Ureter (tissue), 1 donor: ENCODE measurements around the gene SNAP23. TPM values are rescaled to one million over a fixed set of nuclear protein-coding genes. Genes with fewer than 3 reads are reported as not detected.
A peak's percentile ranks its signal among the peaks of the same experiment; 100 is the strongest.
"Not testable (repeated sequence)": the region's sequence is repeated elsewhere in the genome, so short reads cannot be mapped to it uniquely, and the experiment has no call there.

Experiments used
- DNase-seq: peaks from one replicate; pipeline ENCODE4 v3.0.0-alpha.2; 2020; ENCODE audit warnings: low spot score
- total RNA-seq: library from RNA; stranded (reverse); gene quantifications from one replicate; pipeline ENCODE4 v1.2.4, GENCODE V29; 2023
- donor health status: DM: yes; HTN: yes; CAD: no.

SNAP23 gene
- total RNA-seq, 1 donor from 2014 or later = 68.6 TPM

DNA sequence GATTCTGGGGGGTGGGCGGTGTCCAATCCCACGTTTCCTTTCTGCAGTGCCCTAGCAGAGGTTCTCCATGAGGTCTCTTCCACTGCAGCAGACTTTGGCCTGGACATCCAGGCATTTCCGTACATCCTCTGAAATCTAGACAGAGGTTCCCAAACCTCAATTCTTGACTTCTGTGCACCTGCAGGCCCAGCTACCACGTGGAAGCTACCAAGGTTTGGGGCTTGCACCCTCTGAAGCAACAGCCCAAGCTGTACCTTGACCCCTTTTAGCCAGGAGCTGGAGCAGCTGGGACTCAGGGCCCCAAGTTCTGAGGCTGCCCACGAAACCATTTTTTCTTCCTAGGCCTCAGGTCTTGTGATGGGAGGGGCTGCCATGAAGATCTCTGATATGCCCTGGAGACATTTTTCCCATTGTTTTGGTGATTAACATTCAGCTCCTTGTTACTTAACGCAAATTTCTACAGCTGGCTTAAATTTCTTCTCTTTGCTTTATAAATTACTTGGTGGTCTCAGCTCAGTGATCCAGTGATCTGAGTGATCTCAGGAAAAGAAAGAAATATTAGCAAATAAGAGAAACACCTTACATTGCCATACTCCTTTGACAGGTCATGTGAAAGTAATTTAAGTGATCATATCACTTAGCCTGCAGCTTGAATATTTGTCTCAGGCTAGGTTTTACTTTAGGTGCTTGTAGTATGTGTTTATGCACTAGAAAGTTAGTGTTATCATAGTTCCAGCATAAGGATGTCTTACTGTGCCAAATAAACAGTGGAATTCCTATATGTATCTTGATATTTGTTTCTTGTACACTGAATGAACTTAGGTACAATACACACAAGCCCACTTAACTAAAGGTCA, 3.0 kb downstream of the SNAP23 start:
- DNase-seq = no peak

DNA sequence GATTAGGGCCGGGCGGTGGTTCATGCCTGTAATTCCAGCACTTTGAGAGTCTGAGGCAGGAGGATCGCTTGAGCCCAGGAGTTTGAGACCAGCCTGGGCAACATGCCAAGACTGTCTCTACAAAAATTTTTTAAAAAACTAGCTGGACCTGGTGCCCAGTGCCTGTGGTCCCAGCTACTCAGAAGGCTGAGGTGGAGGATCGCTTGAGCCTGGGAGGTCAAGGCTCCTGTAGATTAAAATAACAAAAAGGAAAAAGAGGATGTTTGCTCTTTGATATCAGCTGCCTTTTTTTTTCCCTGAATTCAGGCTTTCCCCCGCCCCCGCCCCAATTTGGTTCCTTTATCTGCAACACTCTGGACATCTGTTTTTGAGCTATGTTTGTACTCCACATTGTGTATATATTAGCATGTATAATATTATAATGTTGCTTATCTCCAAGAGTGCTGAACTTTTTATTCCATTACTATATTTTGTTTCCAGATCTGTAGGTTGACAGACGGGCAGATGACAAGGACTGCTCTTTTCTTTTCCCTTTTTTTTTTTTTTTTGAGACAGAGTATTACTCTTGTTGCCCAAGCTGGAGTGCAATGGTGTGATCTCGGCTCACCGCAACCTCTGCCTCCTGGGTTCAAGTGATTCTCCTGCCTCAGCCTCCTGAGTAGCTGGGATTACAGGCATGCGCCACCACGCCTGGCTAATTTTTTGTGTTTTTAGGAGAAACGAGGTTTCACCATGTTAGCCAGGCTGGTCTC, 4.6 kb downstream of the SNAP23 start:
- DNase-seq = no peak

DNA sequence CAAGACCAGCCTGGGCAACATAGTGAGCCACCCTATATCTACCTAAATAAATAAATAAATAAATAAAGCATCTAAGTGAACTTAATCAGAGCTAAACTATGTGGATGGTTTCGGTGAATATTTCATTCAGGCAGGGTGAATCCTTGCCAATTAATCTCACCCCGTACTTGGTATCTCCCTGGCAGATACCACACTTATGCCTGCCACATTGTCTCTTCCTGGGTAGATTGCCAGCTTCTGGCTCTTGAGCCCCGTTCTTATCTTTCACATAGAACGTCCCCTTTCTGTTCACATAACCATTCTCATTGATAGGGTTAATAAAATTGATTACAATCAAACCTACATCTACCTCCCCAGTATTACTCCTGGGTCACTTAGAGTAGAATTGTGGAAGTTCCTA, 7.0 kb downstream of the SNAP23 start:
- no peak for DNase-seq

DNA sequence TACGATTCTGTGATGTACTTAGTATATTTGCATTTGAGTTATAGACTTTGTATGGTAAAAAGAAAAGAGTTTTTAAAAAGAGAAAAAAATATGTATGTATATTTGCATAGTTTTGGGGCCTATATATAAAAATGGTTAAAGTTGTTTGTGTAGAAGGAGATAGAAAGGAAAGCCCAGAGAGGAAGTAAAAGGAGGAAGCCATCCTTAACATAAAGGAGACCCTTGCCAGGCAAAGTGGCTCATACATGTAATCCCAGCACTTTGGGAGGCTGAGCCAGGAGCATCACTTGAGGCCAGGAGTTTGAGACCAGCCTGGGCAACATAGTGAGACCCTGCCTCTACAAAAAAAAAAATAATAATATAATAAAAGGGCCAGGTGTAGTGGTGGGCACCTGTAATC, 8.4 kb downstream of the SNAP23 start:
- DNase-seq = no peak

DNA sequence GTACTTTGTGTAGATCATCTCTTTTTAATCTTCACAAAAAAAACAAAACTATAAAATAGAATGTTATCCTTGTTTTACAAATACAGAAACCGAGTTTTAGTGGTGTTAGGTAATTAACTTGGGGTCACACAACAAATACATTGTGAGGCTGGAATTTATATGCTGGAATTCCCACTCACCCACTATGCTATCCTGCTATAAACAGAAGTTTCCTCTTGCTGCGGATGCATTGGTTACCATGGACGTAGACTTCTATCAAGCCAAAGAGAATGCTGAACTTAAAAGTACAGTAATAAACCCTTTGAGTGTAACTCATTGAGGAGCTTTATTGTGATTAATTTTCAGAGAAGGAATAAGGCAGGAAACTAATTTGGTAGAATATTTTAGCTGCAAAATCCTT, 9.2 kb downstream of the SNAP23 start:
- DNase-seq = no peak

DNA sequence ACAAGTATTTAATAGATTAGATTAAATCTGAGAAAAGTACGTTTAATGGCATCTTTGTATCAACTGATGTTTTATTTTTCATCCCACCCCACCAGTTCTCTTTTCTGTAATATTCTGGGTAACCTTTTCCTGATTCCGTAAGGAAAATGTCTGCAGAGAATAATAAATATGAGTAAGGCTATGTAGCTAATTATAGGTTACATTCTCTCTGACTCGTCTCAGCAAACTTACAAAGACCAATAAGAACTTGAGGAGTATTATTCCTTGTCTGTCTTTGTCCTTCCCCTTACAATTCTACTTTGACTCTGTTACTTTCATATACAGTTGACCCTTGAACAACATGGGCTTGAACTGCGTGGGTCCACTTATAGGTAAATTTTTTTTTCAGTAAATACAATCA, 12.1 kb downstream of the SNAP23 start:
- DNase-seq = no peak

DNA sequence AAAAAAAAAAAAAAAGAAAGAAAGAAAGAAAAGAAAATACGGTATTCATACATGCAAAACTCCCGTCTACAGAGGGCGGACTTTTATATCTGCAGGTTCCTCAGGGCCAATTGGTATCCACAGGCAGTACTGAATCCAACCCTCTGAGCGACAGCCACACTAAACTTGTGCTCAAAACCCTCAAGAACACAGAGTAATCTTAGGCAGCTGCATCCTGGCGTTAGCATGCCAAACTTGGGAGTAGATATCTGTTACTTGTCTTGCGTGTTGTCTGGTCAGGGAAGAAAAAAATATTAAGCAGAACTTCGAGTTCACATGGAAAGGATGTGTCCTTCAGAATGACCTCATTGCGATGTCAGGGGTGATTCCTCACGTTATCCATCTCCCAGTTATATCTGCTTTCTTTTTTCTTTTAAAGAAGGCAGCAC, 12.8 kb downstream of the SNAP23 start:
- DNase-seq = no peak

DNA sequence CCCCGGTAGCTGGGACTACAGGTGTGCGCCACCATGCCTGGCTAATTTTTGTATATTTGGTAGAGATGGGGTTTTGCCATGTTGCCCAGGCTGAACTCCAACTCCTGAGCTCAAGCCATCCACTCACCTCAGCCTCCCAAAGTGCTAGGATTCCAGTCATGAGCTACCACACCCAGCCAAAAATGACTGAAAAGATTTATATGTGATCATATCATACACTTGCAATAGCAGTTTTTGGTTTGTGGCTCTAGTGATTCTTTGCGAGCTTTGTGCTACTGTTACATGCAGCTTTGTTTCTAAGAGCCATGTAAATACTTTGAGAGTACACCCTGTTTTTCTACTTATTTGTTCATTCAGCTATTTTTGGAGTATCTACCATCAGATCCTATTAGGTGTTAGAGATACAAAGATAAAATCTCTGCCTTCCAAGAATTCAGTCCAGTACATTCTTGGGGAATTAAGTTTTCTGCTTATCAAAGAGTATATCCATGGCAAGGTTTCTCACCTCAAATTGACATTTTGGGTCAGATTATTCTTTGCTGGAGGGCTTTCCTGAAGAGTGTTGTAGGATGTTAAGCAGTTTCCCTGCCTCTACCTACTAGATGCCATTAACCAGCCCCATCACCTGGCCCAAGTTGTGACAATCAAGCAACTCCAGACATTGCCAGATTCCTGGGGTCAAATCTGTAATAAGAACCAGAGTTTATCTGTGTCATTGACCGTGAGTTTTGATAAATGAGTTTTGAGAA, 15.0 kb downstream of the SNAP23 start:
- DNase-seq = no peak

DNA sequence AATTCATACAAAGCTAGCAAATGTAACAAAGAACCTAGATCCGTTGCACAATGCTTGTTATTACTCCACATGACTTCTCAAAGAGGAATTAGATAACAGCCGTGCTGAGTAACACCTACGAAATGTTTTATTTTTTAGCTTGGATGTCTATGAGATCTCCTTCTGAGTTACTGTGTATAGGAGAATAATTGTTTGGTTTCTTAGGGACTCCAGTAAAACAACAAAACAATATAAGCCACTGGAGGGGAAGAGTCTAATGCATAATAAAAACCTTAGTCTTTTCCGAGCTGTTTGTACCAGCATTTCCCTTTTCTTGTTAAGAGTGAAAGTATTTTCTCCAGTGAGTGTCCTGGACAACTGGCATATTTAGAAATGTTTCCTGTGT, 15.6 kb downstream of the SNAP23 start:
- no peak for DNase-seq

DNA sequence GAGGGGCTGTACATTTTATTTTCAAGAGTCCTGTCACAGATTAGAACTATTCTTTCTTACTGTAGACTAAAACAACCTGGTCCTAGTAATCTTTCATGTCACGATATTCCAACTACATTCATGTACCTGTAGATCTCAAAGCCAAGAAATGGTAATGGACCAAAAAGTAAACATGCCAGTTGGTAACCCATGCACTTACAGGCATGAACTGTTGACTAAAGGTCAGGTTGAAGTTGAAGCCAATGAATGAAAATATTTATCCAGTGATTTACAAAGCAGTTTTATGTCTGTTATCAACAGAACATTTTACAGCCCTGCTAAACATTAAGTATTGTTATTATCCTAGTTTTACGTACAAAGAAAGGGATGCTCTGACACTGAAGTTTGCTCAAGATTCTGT, 27.9 kb downstream of the SNAP23 start:
- DNase-seq = no peak

DNA sequence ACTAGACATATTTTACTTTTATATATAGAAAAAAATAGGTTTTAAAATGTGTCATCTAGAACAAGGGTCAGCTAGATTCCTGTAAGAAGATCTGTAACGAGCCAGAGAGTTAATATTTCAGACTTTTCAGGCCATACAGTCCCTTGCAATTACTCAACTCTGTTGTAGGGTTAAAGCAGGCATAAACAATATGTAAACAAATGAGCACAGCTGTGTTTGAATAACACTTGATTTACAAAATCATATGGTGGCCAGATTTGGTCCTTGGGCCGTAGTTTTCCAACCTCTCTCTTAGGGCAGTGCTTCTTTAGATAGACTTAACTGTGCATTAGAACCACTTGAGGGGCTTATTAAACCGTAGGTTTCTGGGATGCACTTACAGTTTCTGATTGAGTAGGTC, 33.5 kb downstream of the SNAP23 start:
- no peak for DNase-seq

DNA sequence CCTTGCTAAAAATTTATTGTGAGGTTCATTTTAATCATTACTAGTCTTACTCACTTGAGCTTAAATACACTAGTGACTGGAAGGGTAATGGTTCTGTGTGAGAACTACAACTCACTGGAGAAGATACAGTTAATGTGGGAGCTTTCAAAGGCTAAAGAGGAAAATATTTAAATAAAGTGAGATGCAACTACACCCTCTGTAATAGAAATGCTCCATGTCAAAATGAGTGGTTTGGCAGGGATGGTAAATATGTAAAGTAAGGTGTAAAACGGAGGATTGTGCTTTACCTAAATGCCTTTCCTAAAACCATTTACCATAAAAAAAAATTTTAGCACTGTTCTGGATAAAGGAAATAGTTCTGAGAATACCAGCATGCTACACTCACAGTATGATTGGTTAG, 37.8 kb downstream of the SNAP23 start:
- no peak for DNase-seq

DNA sequence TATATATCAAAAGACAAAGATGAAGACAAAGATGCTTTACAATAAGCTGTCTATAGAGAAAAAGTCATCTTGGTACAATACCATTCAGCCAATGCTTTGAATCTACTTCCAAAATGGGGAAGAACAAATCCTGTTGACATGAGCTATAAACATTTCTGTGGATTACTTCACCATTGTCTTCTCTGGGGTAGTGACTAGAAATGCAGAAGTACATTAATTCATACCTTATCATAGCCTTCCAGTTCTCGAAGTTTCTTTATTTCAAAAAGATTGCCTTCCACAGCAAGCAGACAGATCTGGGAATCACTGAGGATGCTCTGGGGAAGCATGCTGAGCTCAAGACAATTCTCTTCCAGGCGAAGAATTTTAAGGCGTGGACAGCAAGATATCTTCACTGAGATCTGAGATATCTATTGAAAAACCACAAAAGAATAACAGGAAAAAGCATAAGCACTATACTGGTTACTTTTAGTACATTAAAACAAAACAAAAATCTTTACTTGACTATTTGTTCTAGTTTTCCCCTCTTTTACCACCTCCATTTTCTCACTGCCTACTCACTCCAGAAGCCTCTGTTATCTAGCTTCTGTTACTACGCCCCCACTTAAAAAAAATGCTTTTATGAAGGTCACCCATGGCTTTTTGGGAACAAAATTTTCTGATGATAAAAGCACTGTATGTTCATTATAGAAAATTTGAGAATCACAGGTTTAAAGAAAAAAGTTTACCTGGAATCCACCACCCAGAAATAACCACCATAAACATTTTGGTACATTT, 49.6 kb downstream of the SNAP23 start:
- no peak for DNase-seq

DNA sequence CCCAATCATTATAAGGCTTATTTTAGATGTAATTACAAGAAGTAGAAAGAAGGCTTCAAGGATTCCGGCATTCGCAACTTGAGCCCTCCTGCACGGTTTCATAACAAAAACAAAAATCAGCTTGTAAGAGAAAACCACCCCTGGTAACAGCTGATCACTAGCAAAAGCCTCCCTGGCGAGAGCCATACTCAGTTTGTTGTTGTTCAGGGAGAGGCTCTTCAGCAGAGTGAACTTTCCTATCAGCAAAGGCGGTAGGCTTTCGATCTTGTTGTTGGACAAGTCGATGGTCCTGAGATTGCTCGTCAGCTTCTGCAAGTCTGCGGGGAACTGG, 52.4 kb downstream of the SNAP23 start:
- DNase-seq = peak; percentile 45

DNA sequence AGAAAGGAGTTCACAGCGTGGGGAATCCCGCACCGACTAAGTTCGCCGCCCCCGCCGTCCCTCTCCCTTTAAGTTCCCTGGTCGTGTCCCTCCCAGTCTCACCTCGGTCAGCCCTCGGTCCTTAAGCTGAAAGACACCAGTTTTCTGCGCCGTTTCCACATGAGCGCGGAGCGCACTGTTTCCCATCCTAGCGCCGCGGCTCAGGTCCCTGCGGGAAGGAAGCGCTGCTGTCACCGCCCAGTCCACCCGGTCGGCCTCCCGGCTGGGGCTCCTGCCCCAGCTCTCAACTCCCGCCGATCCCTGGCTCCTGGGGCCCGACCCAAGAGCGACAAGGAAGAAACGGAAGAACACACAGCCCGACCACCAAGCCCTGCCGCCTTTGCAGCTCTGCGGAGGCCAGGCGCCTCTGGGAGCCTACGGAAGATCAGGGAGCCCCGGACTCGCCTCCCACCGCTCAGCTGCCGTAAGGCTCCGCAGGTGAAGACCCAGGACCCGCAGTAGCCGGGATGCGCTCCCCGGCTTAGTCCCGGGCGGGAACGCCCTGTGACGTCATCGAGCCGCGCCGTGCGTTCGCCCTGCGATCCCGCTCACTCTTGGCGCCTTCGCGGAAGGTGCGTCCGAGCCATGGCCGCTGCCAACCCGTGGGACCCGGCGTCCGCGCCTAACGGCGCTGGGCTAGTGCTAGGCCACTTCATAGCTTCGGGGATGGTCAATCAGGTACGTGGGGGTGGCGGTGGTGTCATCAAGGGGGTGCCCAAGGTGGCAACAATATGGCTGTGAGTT, 53.0 kb downstream of the SNAP23 start, which contains the start of the genes HAUS2 and LRRC57:
HAUS2 (plus strand) TSS at position 590 of the 783 bp plus-strand sequence; CDS start at position 625, 35 bp downstream.
LRRC57 (minus strand) TSS at position 545 of the 783 bp plus-strand sequence; CDS start at position 186, 359 bp downstream.
- peak; percentile 83 for DNase-seq

DNA sequence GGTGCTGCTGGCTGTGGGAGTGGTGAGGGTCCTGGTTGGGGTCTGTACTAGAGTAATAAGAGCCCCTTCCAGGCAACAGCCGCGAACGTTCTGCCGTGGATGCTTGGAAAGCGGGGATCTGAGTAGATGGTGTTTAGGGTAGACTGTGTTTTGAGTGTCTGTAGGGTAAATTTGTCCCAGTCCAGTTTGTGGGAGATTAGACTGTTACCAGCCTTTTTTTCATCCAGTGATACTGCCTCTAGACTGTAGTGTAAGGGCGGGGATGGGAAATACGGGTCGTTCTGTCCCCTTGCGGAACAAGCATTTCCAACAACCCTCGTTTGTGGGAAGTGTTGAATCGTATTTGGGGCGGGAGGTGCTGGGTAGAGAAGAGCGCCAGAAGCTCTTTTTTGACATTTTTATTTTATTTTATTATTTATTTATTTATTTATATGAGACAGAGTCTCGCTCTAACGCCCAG, 53.6 kb downstream of the SNAP23 start:
- DNase-seq = no peak

DNA sequence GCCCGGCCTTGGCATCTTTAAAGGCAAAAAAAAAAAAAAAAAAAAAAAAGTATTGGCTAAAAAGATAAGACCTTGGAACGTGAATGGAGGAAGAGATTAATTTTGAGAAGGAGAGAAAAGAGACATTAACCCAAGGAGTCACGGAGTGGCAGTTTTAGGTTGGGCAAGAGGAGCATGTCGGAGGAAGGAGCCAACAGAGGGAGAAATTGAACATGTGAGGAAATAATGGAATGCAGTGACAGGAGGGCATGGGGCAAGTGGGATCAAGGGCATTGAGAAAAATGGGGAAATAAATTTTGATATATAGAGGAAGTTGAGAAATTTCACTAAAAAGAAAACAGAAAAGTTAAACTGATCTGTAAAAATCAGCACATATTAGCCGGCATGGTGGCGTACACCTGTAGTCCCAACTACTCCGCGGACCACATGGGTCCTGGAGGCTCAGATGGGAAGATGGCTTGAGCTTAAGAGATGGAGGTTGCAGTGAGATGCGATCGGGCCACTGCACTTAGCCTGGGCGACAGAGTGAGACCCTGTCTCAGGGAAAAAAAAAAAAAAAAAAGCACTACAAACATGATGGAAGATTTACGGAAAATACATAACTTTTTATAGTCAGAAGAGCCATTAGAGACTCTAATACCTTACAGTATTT, 54.4 kb downstream of the SNAP23 start:
- no peak for DNase-seq

DNA sequence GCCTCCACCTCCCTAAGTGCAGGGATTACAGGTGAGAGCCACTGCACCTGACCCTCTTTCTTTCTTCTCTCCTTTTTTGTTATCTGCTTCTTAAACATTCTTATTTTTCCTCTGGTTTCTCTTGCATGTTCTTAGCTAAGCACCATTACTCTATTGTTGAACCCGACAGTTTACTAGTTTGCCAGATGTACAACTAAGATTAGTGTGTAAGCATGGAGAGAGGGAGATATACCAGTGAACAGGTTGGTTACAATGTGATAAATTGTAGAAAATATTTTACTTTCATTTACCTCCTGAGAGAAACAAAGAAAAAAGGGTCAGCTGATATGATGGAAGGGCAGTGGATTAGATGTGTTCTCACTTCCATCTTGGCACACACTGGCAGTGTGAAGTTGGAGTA, 58.1 kb downstream of the SNAP23 start:
- no peak for DNase-seq

DNA sequence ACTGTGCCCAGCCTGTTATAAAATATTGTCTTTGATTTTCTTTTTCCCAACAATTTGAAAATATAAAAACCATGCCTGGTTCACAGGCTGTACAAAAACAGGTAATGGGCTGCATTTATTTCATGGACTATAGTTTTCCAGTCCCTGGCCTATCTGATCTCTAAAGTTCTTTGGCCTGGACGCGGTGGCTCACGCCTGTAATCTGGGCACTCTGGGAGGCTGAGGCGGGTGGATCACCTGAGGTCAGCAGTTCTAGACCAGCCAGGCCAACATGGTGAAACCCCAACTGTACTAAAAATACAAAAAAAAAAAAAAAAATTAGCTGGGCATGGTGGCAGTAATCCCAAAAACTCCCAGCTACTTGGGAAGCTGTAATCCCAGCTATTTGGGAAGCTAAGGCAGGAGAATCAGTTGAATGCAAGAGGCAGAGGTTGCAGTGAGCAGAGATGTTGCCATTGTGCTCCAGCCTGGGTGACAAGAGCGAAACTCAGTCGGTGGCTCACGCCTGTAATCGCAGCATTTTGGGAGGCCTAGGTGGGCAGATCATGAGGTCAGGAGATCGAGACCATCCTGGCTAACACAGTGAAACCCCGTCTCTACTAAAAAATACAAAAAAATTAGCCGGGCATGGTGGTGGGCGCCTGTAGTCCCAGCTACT, 61.2 kb downstream of the SNAP23 start:
- DNase-seq = not testable (repeated sequence)

DNA sequence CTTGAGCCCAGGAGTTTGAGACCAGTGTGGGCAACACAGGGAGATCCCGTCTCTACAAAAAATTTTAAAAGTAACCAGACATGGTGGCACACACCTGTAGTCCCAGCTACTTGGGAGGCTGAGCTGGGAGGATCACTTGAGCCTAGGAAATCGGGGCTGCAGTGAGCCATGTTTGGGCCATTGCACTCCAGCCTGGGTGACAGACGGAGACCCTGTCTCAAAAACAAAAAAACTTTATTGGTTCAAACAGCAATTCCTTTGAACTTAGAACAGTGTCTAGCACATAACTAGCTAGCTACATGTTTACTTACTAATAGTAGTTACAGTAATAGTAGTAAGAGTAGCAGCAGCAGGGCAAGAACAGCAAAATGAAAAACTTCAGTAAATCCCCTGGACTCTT, 63.3 kb downstream of the SNAP23 start:
- DNase-seq = no peak
